D341Med (cell line): ENCODE results near the gene MEGF6.

Source experiments
- DNase-seq: peaks from one replicate; pipeline ENCODE4 v3.0.0; 2012; ENCODE audit warnings: low spot score

The MEGF6 gene

DNA sequence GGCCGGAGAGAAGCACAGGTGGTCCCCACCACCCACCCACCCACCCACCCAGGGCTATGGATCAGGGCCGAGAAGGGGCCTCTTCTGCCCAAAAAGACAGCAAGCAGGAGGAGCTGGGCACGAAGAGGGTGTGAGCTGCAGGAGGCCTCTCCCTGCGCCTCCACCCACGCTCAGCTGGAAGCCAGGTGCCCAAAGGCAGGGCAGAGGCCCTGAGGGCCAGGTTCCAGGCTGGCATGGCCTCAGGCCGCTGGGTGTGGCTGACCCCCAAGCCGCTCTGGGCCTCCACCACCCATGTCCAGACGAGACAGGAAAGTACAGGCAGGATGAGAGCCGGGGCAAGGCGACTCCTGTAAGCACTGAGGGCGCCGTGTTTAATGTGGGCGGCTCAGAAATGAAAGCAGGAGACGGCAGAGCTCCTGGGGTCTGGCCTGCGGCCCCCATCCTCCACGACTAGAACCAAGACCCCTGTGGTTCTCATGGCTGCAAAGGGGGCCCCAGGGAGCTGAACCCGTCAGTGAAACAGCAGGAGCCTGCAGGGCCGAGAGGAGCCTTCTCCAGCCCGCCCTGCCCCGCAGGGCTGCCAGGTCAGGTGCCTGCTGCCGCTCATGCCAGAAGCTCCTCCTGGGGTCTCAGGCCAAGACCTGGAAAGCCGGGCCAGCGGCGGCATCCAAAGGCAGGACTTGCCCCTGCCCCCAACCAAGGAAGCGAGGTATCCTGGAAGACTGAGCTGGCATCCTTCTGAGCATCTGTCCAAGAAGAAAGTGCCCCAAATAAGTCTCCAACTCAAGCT lies 56.0 kb downstream of the MEGF6 start:
- DNase-seq: no peak

DNA sequence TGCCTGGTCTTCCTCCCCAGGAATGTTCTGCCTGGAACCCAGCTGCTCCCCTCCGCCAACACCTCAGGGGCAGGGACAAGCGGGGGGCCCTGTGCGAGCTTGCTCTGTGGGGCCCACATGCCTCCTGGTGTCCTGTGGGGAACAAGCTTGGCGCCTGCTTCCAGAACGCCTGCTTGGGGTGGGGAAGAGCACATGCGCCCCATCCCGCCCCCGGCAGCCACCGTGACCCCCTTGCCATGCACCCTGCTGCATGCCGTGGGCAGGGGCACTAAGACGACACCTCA lies 57.4 kb downstream of the MEGF6 start:
- DNase-seq: no peak

DNA sequence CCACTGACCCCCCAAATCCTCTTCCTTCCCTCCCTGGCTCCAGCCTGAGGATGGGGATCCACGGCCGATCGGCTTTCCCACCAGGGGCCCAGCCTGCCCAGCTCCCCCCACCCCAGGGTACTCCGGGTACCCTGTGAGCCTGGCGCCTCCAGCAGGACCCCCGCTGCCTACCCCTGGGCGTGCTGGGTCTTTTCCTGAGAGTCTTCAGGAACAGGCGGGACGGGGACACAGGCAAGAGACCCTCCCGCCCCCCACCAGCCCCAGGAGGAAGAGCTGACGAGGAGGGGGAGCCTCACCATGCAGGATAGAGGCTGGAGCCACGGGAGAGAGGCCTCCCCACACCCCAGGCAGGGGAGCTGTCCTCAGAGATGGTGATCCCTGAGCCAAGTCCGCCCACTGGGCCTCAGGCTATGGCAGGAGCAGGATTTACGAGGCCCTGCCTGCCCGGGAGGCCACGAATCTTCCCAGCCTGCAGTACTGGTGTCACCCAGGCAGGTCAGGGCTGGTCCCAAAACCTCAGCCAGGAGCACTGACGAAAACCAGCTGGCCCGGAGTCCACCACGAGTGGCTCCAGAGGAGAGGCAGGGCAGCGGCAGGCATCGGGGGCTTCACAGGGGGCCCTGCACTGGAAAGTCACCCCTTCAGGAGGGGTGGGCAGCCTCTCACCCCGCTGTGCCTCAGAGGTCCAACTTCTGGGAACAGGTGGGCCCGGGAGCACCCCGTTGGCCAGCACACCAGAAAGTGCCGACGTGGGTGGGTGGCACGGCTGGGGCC lies 58.0 kb downstream of the MEGF6 start:
- DNase-seq: no peak

DNA sequence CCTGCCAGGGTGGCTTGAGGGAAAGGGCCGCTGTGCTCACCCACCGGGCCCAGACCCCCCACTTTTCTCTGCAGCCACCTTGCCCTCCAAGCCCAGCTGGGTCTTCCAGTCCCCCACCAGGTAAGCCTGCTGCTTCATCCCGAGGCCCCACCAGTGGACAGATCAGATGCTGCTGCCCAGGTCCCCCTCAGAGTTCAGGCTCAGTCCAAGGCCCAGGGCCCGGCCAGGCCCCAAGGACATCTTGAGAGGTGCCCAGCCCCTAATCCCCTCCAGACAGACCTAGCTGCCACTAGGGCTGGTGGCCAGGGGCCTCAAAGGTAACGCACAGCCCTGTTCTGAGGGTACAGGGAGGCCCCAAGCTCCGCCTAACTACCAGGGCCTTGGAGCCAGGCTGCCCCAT lies 58.6 kb downstream of the MEGF6 start:
- DNase-seq: no peak

DNA sequence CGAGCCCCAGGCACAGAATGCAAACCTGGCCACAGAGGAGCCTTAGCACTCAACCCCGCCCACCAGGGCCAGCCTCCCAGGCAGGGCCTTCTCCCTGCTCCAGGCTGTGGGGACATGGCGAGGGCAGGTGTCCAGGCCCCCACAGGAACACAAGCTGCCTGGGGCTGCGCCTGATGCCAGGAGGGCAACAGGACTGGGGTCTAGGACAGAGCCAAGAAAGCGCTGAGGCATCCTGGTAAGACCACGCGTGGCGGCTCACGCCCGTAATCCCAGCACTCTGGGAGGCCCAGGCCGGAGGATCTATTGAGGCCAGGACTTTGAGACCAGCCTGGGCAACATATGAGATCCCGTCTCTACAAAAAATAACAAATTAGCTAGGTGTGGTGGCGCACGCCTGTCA lies 59.1 kb downstream of the MEGF6 start:
- no peak for DNase-seq

DNA sequence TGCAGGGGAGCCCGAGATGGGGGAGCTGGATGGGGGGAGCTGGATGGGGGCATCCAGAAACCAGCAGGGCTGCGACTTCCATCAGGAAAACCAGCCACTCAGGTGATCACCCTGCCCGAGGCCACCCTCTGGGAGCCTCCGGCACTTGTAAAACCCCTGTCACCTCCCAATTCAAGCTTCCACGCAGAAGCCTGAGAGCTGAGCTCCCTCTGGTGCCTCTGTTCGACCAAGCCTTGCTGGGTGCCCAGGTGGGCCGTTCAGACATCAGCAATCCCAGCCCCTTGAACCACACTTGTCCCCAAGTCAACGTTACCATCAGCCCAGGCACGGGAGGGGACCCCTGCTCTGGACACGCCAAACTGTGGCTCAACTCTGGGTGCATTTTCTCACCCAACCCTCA lies 59.6 kb downstream of the MEGF6 start:
- DNase-seq: no peak

DNA sequence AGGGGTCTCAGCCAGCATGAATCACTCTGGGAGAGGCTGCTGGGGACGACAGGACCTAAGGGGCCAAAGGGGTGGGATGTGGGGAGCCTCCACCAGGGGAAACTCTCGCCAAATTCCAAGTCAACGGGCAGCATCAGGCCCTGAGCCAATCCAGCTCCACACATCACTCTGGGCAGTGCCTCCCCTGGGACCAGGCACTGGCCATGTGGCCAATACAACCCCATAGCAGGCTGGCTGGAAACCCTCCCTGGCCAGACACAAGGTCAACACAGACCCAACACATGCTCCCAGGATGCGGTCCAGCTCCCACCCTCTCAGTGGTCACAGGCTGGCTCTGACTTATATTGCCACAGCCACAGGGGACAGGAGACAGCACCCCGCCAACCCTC lies 60.0 kb downstream of the MEGF6 start:
- DNase-seq: no peak

DNA sequence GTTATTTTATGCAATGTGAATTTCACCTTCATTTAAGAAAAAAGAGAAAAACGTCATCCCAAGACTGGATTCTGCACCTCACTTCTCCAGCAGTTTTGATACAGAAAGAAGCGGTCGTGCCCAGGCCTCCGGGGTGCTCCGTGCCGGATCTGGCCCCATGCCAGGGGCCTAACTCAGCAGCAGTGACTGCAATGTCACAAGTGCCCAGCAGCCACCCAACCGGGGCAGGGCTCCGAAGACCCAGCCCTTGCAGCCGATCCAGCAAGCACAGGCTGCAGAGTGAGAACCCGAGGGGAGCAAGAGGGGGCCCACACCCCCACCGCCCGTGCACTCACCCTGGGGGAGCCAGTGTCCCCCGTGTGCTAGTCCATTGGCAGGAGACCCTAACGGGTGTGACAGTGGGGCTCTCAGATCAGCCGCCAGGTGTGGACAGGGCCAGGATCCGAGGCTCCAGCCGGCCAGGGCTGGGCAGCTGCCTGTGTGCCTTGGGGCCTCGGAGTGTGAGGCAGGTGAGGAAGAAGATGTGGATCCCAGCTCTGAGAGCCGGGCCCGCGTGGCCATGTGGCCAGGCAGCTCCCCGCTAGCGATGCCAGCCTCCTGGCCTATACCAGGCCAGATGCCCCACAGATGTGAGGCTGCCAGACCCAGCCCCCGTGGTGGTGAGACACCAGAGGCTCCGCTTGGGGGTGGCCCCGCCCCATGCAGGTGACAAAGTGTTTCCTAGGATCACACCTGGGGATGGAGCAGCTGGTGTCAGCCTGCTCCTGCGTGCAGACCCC lies 60.6 kb downstream of the MEGF6 start:
- no peak for DNase-seq

DNA sequence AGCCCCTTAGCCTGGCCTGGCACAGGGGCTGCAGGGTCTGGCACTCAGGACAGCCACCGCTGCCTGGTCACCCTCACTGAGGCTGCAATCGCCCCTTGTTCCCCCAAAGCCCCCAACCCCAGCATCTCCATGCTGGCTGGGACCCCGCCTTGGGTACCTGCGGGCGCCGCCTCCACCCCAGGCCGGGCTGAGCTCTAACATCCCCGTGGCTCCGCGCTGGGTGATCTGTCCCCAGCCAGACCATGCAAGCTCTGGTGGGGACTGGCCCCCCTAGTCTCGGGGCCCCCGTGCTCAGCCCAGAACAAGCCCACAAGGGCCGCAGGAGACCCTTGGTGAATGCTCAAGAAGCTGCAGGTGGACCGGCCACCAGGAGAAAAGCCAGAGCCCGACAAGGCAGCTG lies 62.4 kb downstream of the MEGF6 start:
- DNase-seq: no peak

DNA sequence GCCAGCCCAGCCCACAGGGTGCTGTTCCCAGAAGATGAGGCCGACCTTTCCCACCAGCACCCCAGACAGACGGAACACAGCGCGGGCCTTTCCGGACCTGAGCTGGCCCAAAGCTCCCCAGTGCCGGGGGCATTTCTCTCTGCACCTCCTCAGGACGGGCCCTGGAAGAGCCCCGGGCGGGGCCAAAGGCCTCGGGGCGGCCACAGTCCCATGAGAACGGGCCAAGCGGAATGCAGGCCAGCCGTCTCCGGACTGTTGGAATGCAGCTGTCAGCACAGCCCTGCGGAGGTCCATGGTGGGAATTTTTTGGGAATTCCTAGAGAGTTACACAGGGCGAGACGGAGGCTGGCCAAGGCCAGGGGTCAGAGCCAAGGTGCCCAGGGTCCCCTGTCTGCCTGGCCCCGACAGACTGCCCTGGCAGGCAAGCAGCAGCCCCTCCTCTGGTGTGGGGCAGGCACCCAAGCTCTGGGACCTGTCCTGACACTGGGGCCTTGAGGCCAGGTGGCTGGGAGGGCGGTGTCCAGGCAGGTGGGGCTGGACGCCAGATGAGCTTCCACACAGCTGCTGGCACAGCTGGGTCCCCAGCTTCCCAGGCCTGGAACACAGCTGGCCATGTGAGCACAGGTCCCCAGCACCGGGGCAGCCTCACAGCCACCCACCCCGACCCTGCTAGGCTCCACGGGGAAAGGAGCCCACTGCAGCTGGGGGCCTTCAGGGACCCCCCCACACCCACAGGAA lies 63.0 kb downstream of the MEGF6 start:
- DNase-seq: no peak

DNA sequence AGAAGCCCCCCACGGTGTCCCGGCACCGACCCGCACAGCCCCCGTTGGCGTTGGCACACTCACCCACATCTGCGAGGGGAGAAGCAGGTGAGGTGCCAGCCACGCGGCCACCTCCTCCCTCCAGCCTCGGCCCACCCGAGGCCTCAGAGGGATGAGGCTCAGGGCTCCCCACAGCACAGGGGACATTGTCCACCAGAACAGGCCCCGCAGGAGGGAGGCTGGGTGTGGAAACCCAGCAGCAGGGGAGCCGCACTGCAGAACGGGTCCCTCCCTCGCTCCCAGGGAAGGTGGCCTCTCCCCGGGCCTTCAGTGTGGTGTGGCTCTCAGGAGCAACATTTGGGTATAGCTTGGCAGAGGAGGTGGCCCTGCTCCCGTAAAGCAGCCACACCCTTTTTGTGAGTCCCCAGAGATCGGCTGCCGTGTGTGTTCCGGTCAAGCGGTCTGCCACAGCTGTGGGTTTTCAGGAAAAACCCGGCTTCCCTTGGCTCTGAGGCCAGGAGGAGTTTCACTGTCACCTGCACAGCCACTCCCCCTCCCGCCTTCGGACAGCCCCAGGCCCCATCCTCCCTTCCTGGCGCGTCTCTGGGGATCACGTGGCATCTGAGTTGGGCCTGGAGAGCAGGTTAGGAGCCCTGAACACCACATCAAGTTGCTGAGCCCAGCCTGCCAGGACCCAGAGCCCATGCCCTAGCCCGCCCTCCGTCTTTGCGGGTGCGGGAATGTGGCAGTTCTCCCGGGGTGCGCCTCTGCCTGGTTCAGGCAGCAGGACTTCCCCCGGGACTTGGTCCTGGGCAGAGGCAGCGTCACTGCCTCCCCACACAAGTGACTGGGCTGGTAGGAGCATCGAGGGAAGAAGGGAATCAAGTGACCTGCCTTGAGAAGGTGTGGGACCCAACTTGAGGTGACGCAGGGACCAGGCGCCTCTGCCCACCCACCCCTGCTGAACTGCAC lies 64.0 kb downstream of the MEGF6 start:
- DNase-seq: no peak

DNA sequence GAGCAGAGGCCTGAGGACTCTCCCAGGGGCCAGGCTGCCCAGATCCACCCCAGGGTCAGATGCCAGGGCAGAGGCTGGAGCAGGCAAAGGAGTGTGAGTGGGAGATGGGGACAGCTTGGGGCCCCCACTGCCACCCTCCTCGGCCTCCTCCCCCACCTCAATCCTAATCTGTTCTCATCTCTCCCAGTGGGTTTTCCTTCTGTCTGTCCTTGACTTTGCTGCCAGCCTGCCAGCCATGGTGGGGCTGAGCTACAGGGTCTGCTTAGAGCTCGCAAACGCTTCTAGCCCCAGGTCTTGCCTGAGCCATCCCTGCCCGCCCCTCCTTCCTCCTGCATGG lies 65.3 kb downstream of the MEGF6 start:
- DNase-seq: no peak

DNA sequence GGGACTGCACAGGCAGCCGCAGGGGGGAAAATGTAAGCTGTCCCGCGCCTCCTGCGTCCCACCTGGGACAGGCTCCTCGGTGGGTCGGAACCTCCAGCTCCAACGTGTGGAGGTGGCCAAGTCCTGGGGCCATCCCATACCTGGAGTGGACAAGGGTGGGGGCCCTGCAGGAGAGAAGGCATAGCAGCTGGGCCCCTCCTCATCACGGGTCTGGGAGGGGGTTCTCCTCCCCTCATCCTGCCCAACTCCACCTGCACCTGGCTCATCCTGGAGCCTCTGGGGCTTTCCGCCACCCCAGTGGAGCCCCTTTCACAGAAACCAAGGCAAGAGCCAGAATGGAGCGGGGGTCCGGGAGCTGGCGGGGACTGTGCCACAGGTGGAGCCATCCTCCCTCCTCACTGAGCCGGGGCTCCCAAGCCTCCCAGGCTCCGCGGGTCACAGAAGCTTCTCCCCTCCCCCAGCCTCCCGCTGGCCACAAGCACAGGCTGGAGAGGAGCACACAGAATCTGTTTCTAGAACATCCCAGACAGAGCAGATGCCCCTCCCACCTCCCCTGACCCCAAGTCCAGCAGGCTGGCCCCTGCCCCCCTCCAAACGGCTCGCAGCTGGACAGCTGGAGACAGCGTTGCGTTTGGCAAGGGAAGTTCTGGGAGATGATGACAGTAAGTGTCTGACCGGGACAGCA lies 65.8 kb downstream of the MEGF6 start:
- no peak for DNase-seq

DNA sequence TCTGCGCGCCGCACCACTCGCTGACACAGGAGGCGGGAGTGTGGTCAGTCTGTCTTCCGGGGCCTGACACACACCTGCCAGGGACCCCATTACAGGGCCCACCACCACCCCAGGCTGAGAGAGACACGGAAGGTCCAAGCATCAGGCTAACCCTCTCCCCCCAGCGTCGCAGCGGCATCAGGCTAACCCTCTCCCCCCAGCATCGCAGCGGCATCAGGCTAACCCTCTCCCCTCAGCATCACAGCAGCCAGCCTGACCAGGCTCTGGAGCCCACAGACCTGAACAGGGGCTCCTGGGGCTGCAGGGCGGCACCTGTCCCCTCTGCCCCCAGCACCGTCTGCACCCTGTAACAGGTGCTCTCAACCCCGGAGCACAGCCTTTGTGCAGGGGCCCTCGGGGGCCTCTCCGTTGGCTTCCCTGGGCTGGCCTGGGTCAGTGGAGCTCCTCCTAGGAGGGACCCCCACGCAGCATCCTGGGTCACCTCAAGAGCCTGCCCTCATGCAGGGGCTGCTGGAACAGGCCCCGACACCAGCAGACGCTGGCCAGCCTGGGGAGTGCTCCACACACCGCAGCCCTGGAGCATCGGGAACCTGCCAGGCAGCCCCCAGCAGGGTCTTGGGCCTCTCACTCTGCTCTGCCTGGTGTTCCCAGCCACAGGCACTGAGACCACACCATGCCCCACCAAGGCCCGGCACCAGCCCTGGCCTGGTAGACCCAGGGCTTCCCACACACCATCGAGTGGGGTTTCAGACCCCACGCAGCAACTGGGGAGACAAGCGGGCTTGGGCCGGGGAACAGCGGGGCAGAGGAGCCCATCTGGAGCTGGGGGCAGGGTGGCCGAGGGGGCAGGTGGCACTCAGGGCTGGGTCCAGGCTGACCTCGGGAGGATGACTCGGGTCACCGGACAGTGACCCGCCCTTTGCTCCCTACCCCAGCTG lies 67.0 kb downstream of the MEGF6 start:
- no peak for DNase-seq

DNA sequence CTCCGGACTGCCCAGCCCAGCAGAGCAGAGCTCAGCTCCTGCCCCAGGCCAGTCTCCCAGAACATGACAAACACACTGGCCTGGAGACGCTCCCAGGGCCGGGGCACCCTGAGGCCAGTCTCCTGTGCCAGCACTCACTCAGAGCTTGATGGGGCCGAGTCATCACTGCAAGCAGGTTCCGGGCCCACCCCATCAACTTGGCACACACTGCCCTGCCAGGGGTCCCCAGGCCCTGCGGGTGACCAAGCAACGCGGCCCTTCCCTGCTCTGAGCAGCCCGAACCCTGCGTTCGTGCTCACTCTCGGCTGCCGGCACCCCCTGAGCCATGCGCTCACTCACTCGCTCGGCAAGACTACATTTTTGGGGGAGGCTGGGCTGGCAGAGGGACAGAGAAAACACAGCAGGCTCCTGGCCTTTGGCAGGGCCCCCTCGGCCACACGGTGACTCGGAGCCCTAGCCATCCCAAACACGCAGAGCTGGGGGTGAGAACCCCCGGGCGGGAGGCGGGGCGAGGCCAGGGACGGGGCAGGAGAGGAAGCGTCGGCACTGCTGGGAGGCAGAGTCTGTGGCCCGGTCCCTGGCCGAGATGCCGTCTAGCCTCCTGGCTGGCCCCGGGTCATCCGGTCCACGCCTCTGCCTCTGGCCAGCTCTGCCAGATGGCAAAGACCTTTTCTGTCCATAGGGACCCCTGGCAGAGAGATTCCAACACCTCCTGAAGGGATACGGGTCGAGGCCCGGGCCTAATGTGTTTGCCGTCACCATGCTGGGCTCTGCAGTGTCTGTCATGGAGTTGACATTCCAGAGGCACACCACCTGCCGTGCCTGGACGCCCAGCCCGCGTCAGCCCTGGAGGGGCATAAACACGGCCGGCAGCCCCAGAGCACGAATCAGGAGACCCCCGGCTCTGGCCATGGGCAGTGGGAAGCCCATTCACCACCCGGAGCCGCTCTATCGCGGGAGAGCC lies 68.0 kb downstream of the MEGF6 start:
- no peak for DNase-seq

DNA sequence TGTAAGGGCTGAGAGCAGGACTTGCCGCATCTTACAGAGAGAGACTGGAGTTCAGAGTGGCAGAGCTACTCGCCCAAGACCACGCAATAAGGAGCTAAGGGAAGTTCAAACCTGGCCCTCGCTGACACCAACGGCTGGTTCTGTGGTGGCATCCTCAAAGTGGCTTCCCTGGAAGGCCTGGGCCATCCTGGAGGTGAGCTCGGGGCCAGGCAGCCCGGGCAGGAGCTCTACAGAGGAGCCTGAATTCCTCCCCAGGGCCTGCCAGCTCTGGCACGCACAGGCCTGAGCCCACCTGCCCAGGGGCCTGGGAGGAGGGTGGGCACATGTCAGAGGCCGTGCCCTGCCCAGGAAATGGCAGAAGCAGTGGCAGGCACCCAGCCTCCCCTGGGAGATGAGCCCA lies 68.6 kb downstream of the MEGF6 start:
- no peak for DNase-seq

DNA sequence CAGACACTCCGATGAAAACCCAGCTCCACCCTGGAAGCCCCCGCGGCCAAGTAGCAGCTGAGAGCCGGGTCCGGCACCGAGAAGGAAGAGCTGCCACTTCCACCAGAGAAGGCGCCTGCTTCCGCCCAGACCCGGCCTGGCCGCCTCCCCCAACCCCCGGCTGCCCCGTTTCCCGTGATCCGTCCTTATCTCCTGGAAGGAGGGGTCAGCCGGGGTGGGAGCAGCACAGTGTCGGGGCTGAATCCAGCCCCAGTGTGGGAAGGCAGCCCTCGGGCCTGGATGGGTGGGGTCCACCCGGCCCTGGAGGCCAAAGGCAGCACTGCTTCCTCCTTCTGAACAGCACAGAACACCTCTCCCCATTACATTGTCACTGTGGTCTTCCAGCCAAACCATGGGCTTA lies 69.4 kb downstream of the MEGF6 start:
- DNase-seq: no peak

DNA sequence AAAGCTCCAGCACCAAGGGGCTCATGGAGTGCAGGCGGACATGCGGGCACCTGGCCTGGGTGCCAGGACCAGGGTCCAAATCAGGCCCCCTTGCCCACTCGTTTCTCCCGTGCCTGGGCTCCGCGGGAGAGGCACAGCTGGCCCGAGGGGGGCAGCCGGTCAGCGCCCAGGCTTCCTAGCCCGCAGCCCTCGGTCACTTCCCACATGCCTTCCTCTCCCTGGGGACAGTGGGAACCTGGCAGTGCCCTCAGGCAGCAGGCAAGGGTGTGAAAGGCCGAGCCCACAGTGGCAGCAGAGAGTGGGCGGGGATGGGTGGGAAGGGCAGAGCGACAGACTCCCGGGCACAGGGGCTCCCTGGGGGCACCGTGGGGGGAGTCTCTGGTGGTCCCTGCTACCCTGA lies 69.8 kb downstream of the MEGF6 start:
- DNase-seq: no peak

DNA sequence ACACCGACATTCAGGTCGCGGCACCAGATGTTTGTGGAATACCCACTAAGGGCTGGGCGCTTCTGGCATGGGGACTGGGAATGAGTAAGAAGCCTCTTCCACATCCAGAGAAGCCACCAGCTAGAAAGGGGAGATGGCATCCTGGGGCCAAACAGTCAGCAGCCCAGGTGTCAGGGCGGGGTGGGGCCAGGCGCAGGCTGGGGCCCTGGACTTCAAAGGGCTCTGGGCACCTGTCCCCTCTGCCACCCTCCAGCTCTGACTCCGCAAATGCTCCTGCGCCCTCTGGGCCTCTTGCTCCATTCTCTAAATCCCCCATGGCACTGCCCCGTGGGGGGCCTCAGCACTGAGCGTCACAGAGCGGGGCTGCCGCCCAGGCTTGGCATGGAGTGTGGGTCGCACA lies 70.4 kb downstream of the MEGF6 start:
- DNase-seq: no peak
